AML-193 (cell line): ENCODE data around the gene CABS1.

ENCODE experiments used
- DNase-seq, 2 experiments: peaks; one replicate each; lab custom pipeline; 2025; lab: John Stamatoyannopoulos, UW

CABS1 gene

GRCh38 chr4:70382691-70383181, 48.0 kb downstream of the CABS1 start, which contains the start of gene SMR3B:
Gene SMR3B (plus strand): TSS chr4:70383131. CDS start chr4:70384511, 1,380 bp downstream.
- DNase-seq, result no peak
